ENCODE results near the gene WRAP53. TPM values are rescaled to one million over a fixed set of nuclear protein-coding genes. Genes with fewer than 3 reads are reported as not detected.

The WRAP53 gene
- total and polyA plus RNA-seq, 2 of the 13 experiments (the other 11 are each of a cell fraction or from before 2014, with no cell fraction given): 7.0 to 19.5 TPM

GRCh38 chr17:7687072-7687907, 987 bp upstream of the WRAP53 start, which contains the start of gene TP53:
Gene TP53 (minus strand): TSS chr17:7687490. CDS start chr17:7676594, 10,896 bp downstream.
- CTCF ChIA-PET (ENCODE audit: low intra/inter-chr PET ratio, low total read pairs): interaction anchor here (1.3 to 1.8 kb wide), 3 partner anchors 30 to 101 kb away, joined by 3 to 12 read pairs (median 5); partner anchors contain the start of gene DNAH2
- peak; percentile 90 for FAIRE-seq
- POLR2A ChIA-PET: interaction anchor here (0.7 to 5.5 kb wide), 43 partner anchors 10 to 642 kb away, joined by 3 to 89 read pairs (median 6); partner anchors contain the start of genes ATP1B2, BORCS6, CD68 and CHRNB1
- TF ChIP-seq YEATS2 (CRISPR knock-in tag; IDR thresholded peaks at IDR 0.05; ENCODE audit: borderline replicate concordance) (0 out of 2 replicates have a peak, but pooled peaks have one; percentile 46), ZNF687 (CRISPR knock-in tag; IDR thresholded peaks at IDR 0.05) (peak; percentile 69), SMC3 (IDR thresholded peaks at IDR 0.05; ENCODE audit: low read length) (no peak), EP300 (IDR thresholded peaks at IDR 0.05; ENCODE audit: low read depth in 2 of 2, low read length in 2 of 2) (no peak), EP300 (CRISPR knock-in tag; IDR thresholded peaks at IDR 0.05; ENCODE audit: borderline replicate concordance) (no peak), RARG (CRISPR knock-in tag; IDR thresholded peaks at IDR 0.05; ENCODE audit: low read depth) (no peak), ZNF543 (CRISPR knock-in tag; IDR thresholded peaks at IDR 0.05) (no peak), MEIS1 (CRISPR knock-in tag; IDR thresholded peaks at IDR 0.05; ENCODE audit: borderline replicate concordance) (no peak), XBP1 (CRISPR knock-in tag; IDR thresholded peaks at IDR 0.05) (no peak), HOMEZ (CRISPR knock-in tag; IDR thresholded peaks at IDR 0.05; ENCODE audit: low read depth) (no peak), ZFP1 (CRISPR knock-in tag; IDR thresholded peaks at IDR 0.05) (no peak), TCF7 (IDR thresholded peaks at IDR 0.05; ENCODE audit: low read depth) (no peak), ZNF431 (CRISPR knock-in tag; IDR thresholded peaks at IDR 0.05; ENCODE audit: borderline replicate concordance, low read depth) (0 out of 2 replicates have a peak, but pooled peaks have one; percentile 64), ZNF430 (CRISPR knock-in tag; IDR thresholded peaks at IDR 0.05) (peak; percentile 31; the same call in 1 of the 2 replicates)

More at GRCh38 chr17:7687072-7687907, 987 bp upstream of the WRAP53 start, which contains the start of gene TP53:
- H3K4me3 ChIP-seq (replicated peaks in 1 of 3; ENCODE audit: insufficient read depth in 1 of 3, low read depth in 2 of 3, low read length in 3 of 3): peak within 1 kb of the TSS; percentile 93 to 98 (median 95)
- intact Hi-C loops (cut with micrococcal nuclease; ENCODE audit: unreplicated experiment) (loop anchor here (5.0 kb wide), 2 partner anchors 55 to 115 kb away; partner anchors contain the start of gene SHBG), in situ Hi-C loops (cut with HindIII; ENCODE audit: extremely low pct_ligation_motif_present, low pct_unique_long_range_greater_than_20kb) (loop anchor here (5.0 kb wide), 2 partner anchors 55 to 100 kb away; partner anchors contain the start of gene SHBG)
- H3K27ac ChIP-seq (ENCODE audit: extremely low read length, insufficient read depth, low read length): peak within 1 kb of the TSS; percentile 95
- H3K36me3 ChIP-seq (replicated peaks in 1 of 2; ENCODE audit: control insufficient read depth in 1 of 2, insufficient read depth in 2 of 2, low read length in 2 of 2): no peaks in the 10 kb centered on the region; a peak in 1 of 5 replicates
- ATAC-seq (peak; percentile 65), DNase-seq (ENCODE audit: low spot score) (peak; percentile 90)
- H3K4me1 ChIP-seq (ENCODE audit: insufficient read depth, low read length): peaks cover 33% of the 10 kb centered on the region
- peak within 1 kb of the TSS; percentile 96 for H2AFZ ChIP-seq (ENCODE audit: low read length)
- no peaks in the 10 kb centered on the region; the same call in 1 of the 2 replicates for H4K20me1 ChIP-seq (ENCODE audit: insufficient read depth, low read length)
- H3K9me3 ChIP-seq (ENCODE audit: low read length): no peaks in the 10 kb centered on the region
- BruUV-seq (replicated peaks): no TSS peak
- 0% methylated on average over 23 of the region's 30 CpGs for WGBS (ENCODE audit: low lambda C conversion rate)
- H3K27me3 ChIP-seq (ENCODE audit: control insufficient read depth in 1 of 2, insufficient read depth in 2 of 2, low read length in 2 of 2): no peaks in the 10 kb centered on the region; a peak in 1 of 5 replicates
- peaks cover 52% of the 10 kb centered on the region for H3K79me2 ChIP-seq (ENCODE audit: insufficient read depth, low read length)
- peak within 1 kb of the TSS; percentile 98 for H3K4me2 ChIP-seq (ENCODE audit: low read depth, low read length)
- H3K9ac ChIP-seq (ENCODE audit: insufficient read depth, low read depth, low read length): peak within 1 kb of the TSS; percentile 97
